Endothelial cell (in vitro differentiated cells): Measurements from ENCODE around the gene CCDC85C. TPM values are rescaled to one million over a fixed set of nuclear protein-coding genes. Genes with fewer than 3 reads are reported as not detected.

Experiments used
- DNase-seq: peaks from one replicate; pipeline ENCODE4 v3.0.0; 2021; ENCODE audit warnings: low spot score
- H3K27ac Mint-ChIP-seq: one replicate; pipeline ENCODE4 v1.8.0; 2021; ENCODE audit warnings: mixed read lengths, inconsistent platforms; ENCODE audit not compliant: unreplicated experiment
- H3K27me3 Mint-ChIP-seq: one replicate; pipeline ENCODE4 v1.8.0; 2021; ENCODE audit warnings: mild to moderate bottlenecking, moderate library complexity, mixed read lengths, inconsistent platforms; ENCODE audit not compliant: unreplicated experiment
- H3K36me3 Mint-ChIP-seq: one replicate; pipeline ENCODE4 v1.8.0; 2021; ENCODE audit warnings: mild to moderate bottlenecking, low read depth, mixed read lengths, inconsistent platforms; ENCODE audit not compliant: unreplicated experiment
- H3K4me1 Mint-ChIP-seq: one replicate; pipeline ENCODE4 v1.8.0; 2021; ENCODE audit warnings: mild to moderate bottlenecking, mixed read lengths, inconsistent platforms; ENCODE audit not compliant: unreplicated experiment
- H3K4me3 Mint-ChIP-seq: one replicate; pipeline ENCODE4 v1.8.0; 2021; ENCODE audit warnings: mild to moderate bottlenecking, mixed read lengths, inconsistent platforms; ENCODE audit not compliant: unreplicated experiment
- H3K9me3 Mint-ChIP-seq: one replicate; pipeline ENCODE4 v1.8.0; 2021; ENCODE audit warnings: mixed read lengths, inconsistent platforms; ENCODE audit not compliant: unreplicated experiment
- CTCF ChIP-seq: fragments of 200-600 bp; sonication (generic); IDR thresholded peaks from one replicate; pipeline ENCODE4 v1.5.0; 2021; ENCODE audit warnings: antibody characterized with exemption; ENCODE audit not compliant: unreplicated experiment
- total RNA-seq: library from RNA; stranded (reverse); fragmentation: NEBNext Ultra II Directional; extraction: Animal tissue kit (Norgen Biotek cat#: 25700); gene quantifications from one replicate; pipeline ENCODE4 v1.2.1, GENCODE V29; 2021; ENCODE audit not compliant: unreplicated experiment

CCDC85C gene
- total RNA-seq, 1 donor from 2014 or later = 42.1 TPM

GRCh38 chr14:99527427-99528076, 76.5 kb downstream of the CCDC85C start:
- H3K4me3 Mint-ChIP-seq = peak overlapping the region; percentile 25
- no peak for TF ChIP-seq CTCF
- no peak for DNase-seq
- H3K9me3 Mint-ChIP-seq = no peaks in the 10 kb centered on the region
- H3K27ac Mint-ChIP-seq = no peak overlapping the region
- H3K36me3 Mint-ChIP-seq = peaks cover 3% of the 10 kb centered on the region
- peaks cover 9% of the 10 kb centered on the region for H3K27me3 Mint-ChIP-seq
- peaks cover 9% of the 10 kb centered on the region for H3K4me1 Mint-ChIP-seq

DNA sequence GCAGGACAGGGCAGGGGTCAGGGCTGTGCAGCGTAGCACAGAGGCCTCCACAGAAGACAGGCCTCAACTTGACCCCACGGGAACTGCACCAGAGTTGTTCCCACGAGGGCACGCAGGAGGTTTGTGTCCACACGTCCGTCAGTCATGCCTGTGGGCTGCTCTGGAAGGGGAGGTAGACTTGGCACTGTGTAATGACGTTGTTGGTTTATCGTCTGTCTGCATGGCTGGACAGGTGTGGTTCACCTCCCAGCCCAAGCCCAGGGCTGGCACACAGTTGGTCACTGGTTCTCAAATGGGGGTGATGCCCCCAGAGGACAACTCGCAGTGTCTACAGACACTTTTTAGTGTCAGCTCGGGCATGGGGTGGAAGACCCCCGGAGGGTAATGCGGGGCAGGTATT, 77.0 kb downstream of the CCDC85C start:
- Mint-ChIP-seq H3K9me3 (no peaks in the 10 kb centered on the region), H3K27ac (no peak overlapping the region), H3K27me3 (peaks cover 9% of the 10 kb centered on the region), H3K36me3 (peaks cover 3% of the 10 kb centered on the region), H3K4me3 (peak overlapping the region; percentile 25), H3K4me1 (peaks cover 9% of the 10 kb centered on the region)
- no peak for TF ChIP-seq CTCF
- no peak for DNase-seq

DNA sequence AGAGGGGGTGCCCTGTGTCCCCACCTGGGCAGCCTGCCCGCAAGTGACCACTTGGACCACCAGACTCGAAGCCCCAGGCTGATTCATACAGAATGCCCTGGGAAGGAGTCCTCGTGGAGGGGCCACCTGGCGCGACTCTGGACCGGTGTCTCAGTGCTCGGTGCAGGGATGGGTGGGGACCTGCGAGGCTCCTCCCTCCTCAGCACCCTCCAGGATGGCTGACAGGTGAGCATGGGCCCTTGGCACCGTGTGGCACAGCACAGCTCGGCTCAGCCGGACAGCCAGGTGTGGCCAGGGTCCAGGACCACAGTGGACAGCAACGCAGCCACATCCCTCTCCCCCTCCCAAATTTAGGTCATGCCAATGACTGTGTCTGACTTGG, 78.3 kb downstream of the CCDC85C start:
- no peaks in the 10 kb centered on the region for H3K9me3 Mint-ChIP-seq
- peaks cover 6% of the 10 kb centered on the region for H3K4me1 Mint-ChIP-seq
- no peak for DNase-seq
- peaks cover 12% of the 10 kb centered on the region for H3K27me3 Mint-ChIP-seq
- peaks cover 3% of the 10 kb centered on the region for H3K36me3 Mint-ChIP-seq
- no peak for TF ChIP-seq CTCF
- H3K27ac Mint-ChIP-seq = no peak overlapping the region
- H3K4me3 Mint-ChIP-seq = no peak overlapping the region

DNA sequence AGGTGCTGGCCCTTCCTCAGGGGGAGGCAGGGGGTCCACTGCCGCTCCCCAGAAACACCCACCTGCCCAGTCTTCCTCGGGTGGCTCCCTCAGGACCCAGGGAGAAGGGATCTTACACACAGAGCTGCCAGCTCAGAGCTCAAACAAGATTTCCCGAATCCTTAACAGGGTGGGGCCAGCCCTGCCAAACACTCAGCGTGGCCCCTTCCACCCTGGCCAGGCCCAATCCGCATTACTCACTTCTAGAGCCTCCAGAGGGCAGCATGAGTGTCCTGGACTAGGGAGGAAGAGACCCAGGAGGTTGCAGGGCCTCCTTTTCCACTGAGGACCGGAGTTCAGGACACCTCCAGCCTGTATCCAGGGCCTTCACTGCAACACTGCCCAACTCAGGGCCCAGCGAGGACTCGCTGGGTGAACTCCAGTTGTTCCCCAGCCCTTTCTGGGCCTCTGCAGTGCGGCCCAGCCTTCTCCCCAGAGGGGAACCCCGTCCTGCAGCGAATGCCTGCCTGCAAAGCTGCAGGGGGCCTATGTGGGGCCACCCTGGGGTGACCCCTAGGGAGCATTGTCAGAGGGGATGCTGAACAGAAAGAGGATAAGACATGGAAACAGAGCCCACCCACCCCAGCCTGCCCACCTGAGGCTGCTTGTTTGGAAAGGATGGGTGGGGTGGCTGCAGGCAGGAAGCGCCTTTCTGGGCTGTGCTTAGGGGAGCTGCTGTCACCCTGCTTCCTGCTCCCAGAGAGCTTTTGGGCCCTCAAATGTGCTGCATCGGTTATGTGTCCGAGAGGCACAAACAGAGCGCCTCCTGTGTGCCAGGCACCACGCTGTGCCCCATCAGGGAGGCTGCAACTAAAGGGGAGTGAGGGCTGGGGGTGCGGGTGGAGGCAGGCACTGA, 79.0 kb downstream of the CCDC85C start:
- Mint-ChIP-seq H3K36me3 (peaks cover 3% of the 10 kb centered on the region), H3K27ac (no peak overlapping the region), H3K9me3 (no peaks in the 10 kb centered on the region), H3K4me1 (peaks cover 6% of the 10 kb centered on the region), H3K27me3 (peaks cover 13% of the 10 kb centered on the region), H3K4me3 (no peak overlapping the region)
- no peak for TF ChIP-seq CTCF
- no peak for DNase-seq
